T-cell (primary cell): ENCODE data around the gene TRIM73. TPM values are rescaled to one million over a fixed set of nuclear protein-coding genes. Genes with fewer than 3 reads are reported as not detected.
"Not testable (repeated sequence)": the region's sequence is repeated elsewhere in the genome, so short reads cannot be mapped to it uniquely, and the experiment has no call there.

Experiments
- ATAC-seq, 4 experiments: fragments of 200-7000 bp in 3 of 4; fragments of 150-1000 bp in 1 of 4; cut with Tn5 transposase; replicated peaks in 1 of 4; 1 replicate in 3 of 4; 2 replicates in 1 of 4; pipeline ENCODE4 v1.10.0; 2021; ENCODE audit warnings: moderate library complexity in 3 of 4, mild to moderate bottlenecking in 2 of 4, moderate number of reproducible peaks in 1 of 4
- CTCF ChIA-PET, 2 donors: fragments of 300-600 bp; sonication (Branson Sonifier 250); formaldehyde crosslinking; loops; one replicate each; lab custom pipeline; 2022; ENCODE audit warnings: antibody characterized with exemption in 2 of 2; lab: Charles Lee
- POLR2A ChIA-PET, 2 donors: fragments of 300-600 bp; sonication (Branson Sonifier 250); formaldehyde crosslinking; loops; one replicate each; lab custom pipeline; 2022; ENCODE audit warnings: antibody characterized with exemption in 2 of 2; lab: Charles Lee
- DNase-seq, 35 experiments: peaks; one replicate each; pipeline versions ENCODE4 v3.0.0 to v3.0.0-alpha.2; 2013 to 2023
- H3K27ac ChIP-seq: one replicate; pipeline ENCODE4 v1.5.1; 2013; ENCODE audit warnings: low read length
- H3K27me3 ChIP-seq, 2 experiments: replicated peaks in 1 of 2; 1 replicate in 1 of 2; 2 replicates in 1 of 2; pipeline versions ENCODE4 v1.6.1 to v1.7.0; 2013; ENCODE audit warnings: low read length in 1 of 2, mixed read lengths in 1 of 2; ENCODE audit not compliant: control insufficient read depth in 2 of 2, insufficient read depth in 2 of 2; ENCODE audit errors: extremely low read depth in 1 of 2
- H3K36me3 ChIP-seq, 2 donors: 1 replicate in 1 of 2; 2 replicates in 1 of 2; pipeline versions ENCODE4 v1.6.1 to v1.7.0; 2013; ENCODE audit warnings: low read length in 1 of 2; ENCODE audit not compliant: control insufficient read depth in 2 of 2, insufficient read depth in 1 of 2; ENCODE audit errors: extremely low read depth in 1 of 2
- H3K4me1 ChIP-seq, 2 experiments: 1 replicate in 1 of 2; 2 replicates in 1 of 2; pipeline versions ENCODE4 v1.6.1 to v1.7.0; 2013; ENCODE audit warnings: low read length in 2 of 2, mixed read lengths in 1 of 2; ENCODE audit not compliant: insufficient read depth in 2 of 2, control insufficient read depth in 1 of 2; ENCODE audit errors: extremely low read depth in 1 of 2
- H3K4me3 ChIP-seq, 2 donors: 1 replicate in 1 of 2; 2 replicates in 1 of 2; pipeline versions ENCODE4 v1.5.1 to v1.7.0; 2013; ENCODE audit warnings: mild to moderate bottlenecking in 2 of 2, low read length in 1 of 2, moderate library complexity in 1 of 2; ENCODE audit not compliant: control insufficient read depth in 1 of 2; ENCODE audit errors: extremely low read depth in 1 of 2
- H3K9me3 ChIP-seq: 2 replicates; pipeline ENCODE4 v1.7.0; 2013
- H3K27ac Mint-ChIP-seq, 2 donors: one replicate each; pipeline ENCODE4 v1.8.0; 2020 to 2021; ENCODE audit warnings: mild to moderate bottlenecking in 2 of 2, mixed read lengths in 2 of 2
- H3K27me3 Mint-ChIP-seq, 2 donors: one replicate each; pipeline ENCODE4 v1.8.0; 2021 to 2022; ENCODE audit warnings: mixed read lengths in 2 of 2
- H3K36me3 Mint-ChIP-seq: one replicate; pipeline ENCODE4 v1.8.0; 2021; ENCODE audit warnings: mixed read lengths
- H3K4me1 Mint-ChIP-seq, 3 donors: one replicate each; pipeline ENCODE4 v1.8.0; 2020 to 2022; ENCODE audit warnings: mixed read lengths in 3 of 3, mild to moderate bottlenecking in 1 of 3
- H3K4me3 Mint-ChIP-seq, 3 donors: one replicate each; pipeline ENCODE4 v1.8.0; 2020 to 2022; ENCODE audit warnings: mild to moderate bottlenecking in 3 of 3, mixed read lengths in 3 of 3, moderate library complexity in 3 of 3
- H3K9me3 Mint-ChIP-seq, 3 donors: one replicate each; pipeline ENCODE4 v1.8.0; 2020 to 2022; ENCODE audit warnings: mixed read lengths in 3 of 3
- WGBS: methylation state at CpG from one replicate; pipeline ENCODE4 v1.1.5; 2013; ENCODE audit warnings: missing lambda C conversion rate; ENCODE audit not compliant: insufficient coverage; 5-methylcytosine and 5-hydroxymethylcytosine counted together
- total RNA-seq, 35 experiments: library from RNA in 6 of 35; stranded (reverse) in 6 of 35; fragments of 120-200 nt in 1 of 35; gene quantifications; one replicate each; pipeline versions ENCODE4 v1.2.1 to v1.2.4 and lab custom pipeline; 2013 to 2026

Gene TRIM73
- total RNA-seq, 5 donors from 2014 or later (not counting 1 experiment from before 2014, with no cell fraction given) = 20.7 to 45.0 (median 30.1) TPM

GRCh38 chr7:75374144-75374518 is 21.3 kb upstream of the TRIM73 start:
- H3K27me3 Mint-ChIP-seq, CTCF ChIA-PET, H3K9me3 Mint-ChIP-seq, H3K27me3 ChIP-seq, H3K4me3 Mint-ChIP-seq, H3K27ac ChIP-seq, H3K4me1 ChIP-seq, H3K36me3 Mint-ChIP-seq, H3K4me3 ChIP-seq, DNase-seq, H3K36me3 ChIP-seq, POLR2A ChIA-PET, H3K4me1 Mint-ChIP-seq, H3K27ac Mint-ChIP-seq, H3K9me3 ChIP-seq: not testable (repeated sequence)
- no CpG with 5 or more reads among the region's 4 CpGs for WGBS
- ATAC-seq = peak in 1 of 4 experiments; percentile 12

- not testable (repeated sequence) for H3K36me3 Mint-ChIP-seq
- no CpG with 5 or more reads among the region's 17 CpGs for WGBS
Observed at GRCh38 chr7:75374519-75375317, 20.7 kb upstream of the TRIM73 start.

GRCh38 chr7:75393194-75393593 is 2.2 kb upstream of the TRIM73 start:
- ATAC-seq, H3K4me3 Mint-ChIP-seq, H3K27me3 Mint-ChIP-seq, H3K27ac Mint-ChIP-seq, POLR2A ChIA-PET, H3K4me1 ChIP-seq, H3K36me3 ChIP-seq, H3K9me3 Mint-ChIP-seq, H3K36me3 Mint-ChIP-seq, H3K4me1 Mint-ChIP-seq, H3K9me3 ChIP-seq, H3K27me3 ChIP-seq, H3K4me3 ChIP-seq, H3K27ac ChIP-seq, DNase-seq, CTCF ChIA-PET: not testable (repeated sequence)
- WGBS = no CpG with 5 or more reads among the region's 6 CpGs

More at GRCh38 chr7:75374519-75375317, 20.7 kb upstream of the TRIM73 start:
- H3K9me3 Mint-ChIP-seq, H3K27me3 ChIP-seq, H3K4me1 Mint-ChIP-seq, H3K4me3 Mint-ChIP-seq, POLR2A ChIA-PET, DNase-seq, H3K4me1 ChIP-seq, H3K36me3 ChIP-seq, H3K27ac ChIP-seq, H3K27ac Mint-ChIP-seq, H3K9me3 ChIP-seq, CTCF ChIA-PET, H3K4me3 ChIP-seq, H3K27me3 Mint-ChIP-seq: not testable (repeated sequence)
- peak in 1 of 4 experiments; percentile 6 for ATAC-seq

GRCh38 chr7:75397865-75398264 is 2.4 kb downstream of the TRIM73 start:
- H3K36me3 Mint-ChIP-seq, H3K9me3 Mint-ChIP-seq, H3K4me3 Mint-ChIP-seq, CTCF ChIA-PET, ATAC-seq, H3K4me1 Mint-ChIP-seq, H3K27ac ChIP-seq, H3K27me3 Mint-ChIP-seq, H3K4me1 ChIP-seq, H3K27ac Mint-ChIP-seq, H3K27me3 ChIP-seq, H3K4me3 ChIP-seq, H3K36me3 ChIP-seq, POLR2A ChIA-PET, H3K9me3 ChIP-seq, DNase-seq: not testable (repeated sequence)
- WGBS = no CpG with 5 or more reads among the region's 2 CpGs

DNA sequence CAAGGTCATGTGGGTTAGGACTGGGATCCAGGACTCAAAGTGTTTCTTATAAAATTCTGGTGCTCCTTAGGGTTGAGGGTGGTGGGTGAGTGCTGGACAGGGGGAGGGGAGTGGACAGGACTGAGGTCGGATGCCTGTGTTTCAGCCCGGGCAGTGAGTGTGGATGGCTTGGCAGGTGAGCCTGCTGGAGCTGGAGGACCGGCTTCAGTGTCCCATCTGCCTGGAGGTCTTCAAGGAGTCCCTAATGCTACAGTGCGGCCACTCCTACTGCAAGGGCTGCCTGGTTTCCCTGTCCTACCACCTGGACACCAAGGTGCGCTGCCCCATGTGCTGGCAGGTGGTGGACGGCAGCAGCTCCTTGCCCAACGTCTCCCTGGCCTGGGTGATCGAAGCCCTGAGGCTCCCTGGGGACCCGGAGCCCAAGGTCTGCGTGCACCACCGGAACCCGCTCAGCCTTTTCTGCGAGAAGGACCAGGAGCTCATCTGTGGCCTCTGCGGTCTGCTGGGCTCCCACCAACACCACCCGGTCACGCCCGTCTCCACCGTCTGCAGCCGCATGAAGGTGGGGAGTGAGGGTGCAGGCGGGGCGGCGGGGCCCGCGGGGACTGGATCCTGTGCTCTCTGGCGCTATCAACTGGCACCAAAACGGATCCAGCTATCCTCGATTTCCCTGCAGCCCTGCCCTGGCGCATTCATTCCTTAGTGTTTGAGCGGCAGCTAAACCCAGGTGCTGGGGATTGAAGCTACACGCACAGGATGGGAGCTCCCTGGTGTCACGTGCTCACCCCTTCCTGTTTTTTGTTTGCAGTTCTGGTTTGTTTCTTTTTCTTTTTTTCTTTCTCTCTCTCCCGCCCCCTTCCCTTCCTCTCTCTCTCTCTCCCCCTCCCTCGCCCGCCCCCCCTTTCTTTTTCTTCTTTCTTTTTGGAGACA is 3.6 kb downstream of the TRIM73 start:
- ATAC-seq = peak; percentile 84 to 88 (median 86)
- H3K27me3 ChIP-seq, POLR2A ChIA-PET, H3K27ac Mint-ChIP-seq, H3K36me3 ChIP-seq, H3K4me1 ChIP-seq, H3K4me1 Mint-ChIP-seq, H3K9me3 Mint-ChIP-seq, H3K36me3 Mint-ChIP-seq, H3K4me3 Mint-ChIP-seq, H3K4me3 ChIP-seq, H3K27ac ChIP-seq, CTCF ChIA-PET, H3K9me3 ChIP-seq, DNase-seq, H3K27me3 Mint-ChIP-seq: not testable (repeated sequence)
- WGBS = no CpG with 5 or more reads among the region's 34 CpGs

DNA sequence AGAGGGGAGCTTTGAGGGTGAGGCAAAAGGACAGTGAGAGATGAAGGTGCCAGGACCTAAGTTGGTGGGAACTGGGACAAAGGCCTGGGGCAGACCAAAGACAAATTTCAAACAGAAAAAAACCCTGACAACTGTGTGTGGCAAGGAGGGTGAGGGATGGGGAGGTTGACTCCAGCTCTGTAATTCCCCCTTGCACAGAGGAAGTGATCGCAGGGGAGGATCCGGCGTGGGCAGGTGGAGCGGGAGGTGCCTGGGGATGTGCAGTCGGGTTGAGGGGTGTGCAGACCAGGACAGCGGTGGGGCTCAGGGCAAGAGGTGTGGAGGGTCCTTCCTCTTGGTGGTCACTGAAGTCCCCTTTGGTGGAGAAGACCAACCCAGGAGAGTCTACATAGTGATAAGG is 5.1 kb downstream of the TRIM73 start:
- H3K36me3 Mint-ChIP-seq, CTCF ChIA-PET, H3K36me3 ChIP-seq, H3K4me1 ChIP-seq, H3K4me3 ChIP-seq, H3K27me3 ChIP-seq, DNase-seq, H3K27me3 Mint-ChIP-seq, H3K27ac ChIP-seq, H3K9me3 Mint-ChIP-seq, H3K27ac Mint-ChIP-seq, H3K4me1 Mint-ChIP-seq, POLR2A ChIA-PET, H3K9me3 ChIP-seq, H3K4me3 Mint-ChIP-seq: not testable (repeated sequence)
- WGBS = no CpG with 5 or more reads among the region's 6 CpGs
- ATAC-seq = peak in 1 of 4 experiments; percentile 46
